22Rv1 (cell line): ENCODE results near the gene DAB1.

Experiments used
- H3K27ac ChIP-seq: fragments of 450-650 bp; 2 replicates; pipeline ENCODE4 v1.5.1; 2017
- CTCF ChIP-seq: fragments of 450-650 bp; IDR thresholded peaks from 2 replicates; pipeline ENCODE4 v1.5.1; 2017; ENCODE audit warnings: mild to moderate bottlenecking
- ZFX ChIP-seq: fragments of 450-650 bp; IDR thresholded peaks from 2 replicates; pipeline ENCODE4 v1.6.1; 2017; ENCODE audit warnings: antibody characterized with exemption, borderline replicate concordance

Gene DAB1

GRCh38 chr1:56993475-56993874 is 430.4 kb downstream of the DAB1 start:
- TF ChIP-seq ZFX (no peak), CTCF (no peak)
- H3K27ac ChIP-seq = no peak overlapping the region

DNA sequence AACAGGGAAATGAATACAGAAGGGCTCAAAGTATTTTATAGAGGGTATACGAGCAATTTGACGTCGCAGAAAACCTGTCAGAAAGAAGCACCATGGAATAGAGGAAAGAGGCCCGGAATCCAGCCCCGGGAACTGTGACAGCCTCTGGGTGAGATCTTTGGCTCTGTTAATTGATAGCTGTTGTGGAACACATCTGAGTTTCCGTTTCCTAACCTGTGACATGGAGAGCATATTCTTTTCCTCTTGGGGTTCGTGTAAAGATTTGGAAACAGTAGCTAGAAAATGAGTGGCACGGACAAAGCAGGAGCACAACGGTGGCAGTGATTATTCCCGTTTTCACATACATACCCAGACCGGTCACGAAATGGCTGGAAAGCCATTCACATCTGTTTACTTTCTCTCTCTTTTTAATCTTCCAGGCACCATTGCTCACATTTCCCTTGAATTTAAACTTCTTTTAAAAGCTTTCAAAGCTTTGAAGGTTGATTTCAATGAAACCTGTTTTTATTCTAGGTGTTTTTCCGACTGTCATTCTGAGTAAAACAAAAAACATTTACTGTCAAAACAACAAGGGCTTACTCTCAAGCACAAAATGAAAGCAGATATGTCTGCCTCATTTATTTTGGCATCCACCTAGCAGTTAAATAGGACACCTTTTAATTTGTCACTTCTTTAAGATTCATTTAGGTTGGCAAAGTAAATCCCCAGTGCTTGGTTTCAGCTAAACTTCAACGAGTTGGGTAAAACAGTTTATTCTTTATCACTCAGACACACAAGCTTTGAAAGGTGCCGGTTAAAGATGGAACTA is 431.3 kb downstream of the DAB1 start:
- H3K27ac ChIP-seq = no peak overlapping the region
- TF ChIP-seq CTCF (no peak), ZFX (no peak)

- H3K27ac ChIP-seq = no peak overlapping the region
- no peak for TF ChIP-seq CTCF
- no peak for TF ChIP-seq ZFX
Measured at GRCh38 chr1:56991576-56991975, 432.3 kb downstream of the DAB1 start.

DNA sequence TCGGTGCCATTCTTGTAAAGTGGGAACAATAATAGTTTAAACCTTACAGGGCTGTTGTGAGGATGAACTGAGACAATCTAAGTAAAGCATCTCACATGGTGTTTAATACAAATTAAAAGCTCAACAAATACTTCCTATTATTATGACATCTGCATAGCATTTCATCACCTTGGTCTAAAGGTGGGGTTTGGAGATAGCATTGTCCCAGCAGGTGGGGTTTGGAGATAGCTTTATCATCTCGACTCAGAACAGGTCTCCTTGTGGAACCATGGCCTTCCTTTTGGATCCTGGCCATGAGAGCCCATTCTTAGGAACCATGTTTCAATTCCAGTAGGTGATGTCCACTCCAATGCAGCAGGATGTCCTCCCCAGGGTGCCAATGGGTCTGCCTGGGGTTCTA is 437.5 kb downstream of the DAB1 start:
- TF ChIP-seq ZFX (no peak), CTCF (no peak)
- H3K27ac ChIP-seq = no peak overlapping the region

DNA sequence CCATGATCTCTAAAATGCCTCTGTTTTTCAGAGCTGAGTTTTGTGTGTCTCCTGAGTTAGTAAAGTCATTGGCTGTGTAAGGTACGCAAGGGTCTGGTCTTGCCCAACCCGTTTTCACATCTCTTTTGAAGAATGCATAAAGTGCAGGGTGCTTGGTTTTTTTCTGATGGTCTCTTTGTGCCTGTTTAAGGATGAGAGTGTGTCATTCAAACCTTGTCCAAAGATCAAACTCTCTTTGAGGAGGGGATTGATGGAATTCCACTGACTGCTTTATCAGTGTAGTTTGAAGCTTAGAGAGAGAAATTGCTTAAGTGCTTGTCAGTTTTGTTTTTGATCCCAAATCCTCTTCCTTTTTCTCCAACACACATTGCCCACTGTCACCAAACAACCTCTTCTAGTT is 438.0 kb downstream of the DAB1 start:
- no peak overlapping the region for H3K27ac ChIP-seq
- no peak for TF ChIP-seq ZFX
- TF ChIP-seq CTCF = no peak

GRCh38 chr1:56983484-56983883 is 440.4 kb downstream of the DAB1 start:
- H3K27ac ChIP-seq = no peak overlapping the region
- no peak for TF ChIP-seq CTCF
- no peak for TF ChIP-seq ZFX

DNA sequence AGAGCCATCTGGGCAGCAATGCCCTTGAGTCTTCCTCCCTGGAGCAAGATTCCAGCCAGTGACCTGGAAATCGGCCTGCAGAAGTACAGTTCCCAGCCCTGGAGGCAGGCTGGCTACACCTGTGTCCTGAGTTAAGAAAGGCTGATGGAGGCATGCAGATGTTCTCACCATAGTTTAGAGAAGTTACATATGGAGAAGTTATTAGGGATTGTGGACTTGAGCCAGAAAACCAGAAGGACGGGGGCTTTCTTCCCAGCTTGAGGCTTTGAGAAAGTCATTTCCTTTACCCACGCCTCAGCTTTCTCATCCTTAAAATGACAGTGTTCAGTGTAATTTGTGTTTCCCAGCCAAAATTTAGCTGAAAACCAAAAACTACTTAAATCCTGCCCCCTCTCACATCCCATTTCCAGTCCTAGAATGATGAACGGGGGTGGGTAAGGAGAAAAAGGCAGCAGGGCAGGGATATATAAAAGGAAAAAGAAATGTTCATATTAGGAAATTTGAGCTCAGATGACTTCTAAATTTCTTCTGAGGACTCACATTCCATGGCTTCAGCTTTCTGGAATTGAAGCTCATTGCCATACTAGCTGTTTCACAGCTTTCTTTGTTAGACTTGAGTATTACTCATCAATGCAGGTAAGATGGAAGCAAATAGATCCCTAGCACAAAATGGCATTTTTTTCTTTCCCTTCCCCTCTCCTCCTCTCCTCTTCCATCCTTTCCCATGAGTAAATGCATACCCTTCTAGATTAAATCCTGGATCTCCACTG is 443.7 kb downstream of the DAB1 start:
- no peak for TF ChIP-seq ZFX
- no peak for TF ChIP-seq CTCF
- no peak overlapping the region for H3K27ac ChIP-seq
